MM.1S (cell line): ENCODE results near the gene NARF.

Source experiments
- DNase-seq: peaks from one replicate; pipeline ENCODE4 v3.0.0-alpha.2; 2015
- H2AFZ ChIP-seq: fragments of 300-600 bp; sonication (generic); 2 replicates; pipeline ENCODE4 v1.6.0; 2016; ENCODE audit warnings: antibody characterized with exemption, low read length
- H3F3A ChIP-seq: fragments of 300-600 bp; sonication (generic); 2 replicates; pipeline ENCODE4 v1.6.1; 2016; ENCODE audit warnings: mild to moderate bottlenecking, antibody characterized with exemption, low read length, moderate library complexity, mixed read lengths; ENCODE audit not compliant: insufficient read depth
- H3K27ac ChIP-seq: fragments of 300-600 bp; sonication (generic); 2 replicates; pipeline ENCODE4 v1.5.1; 2016; ENCODE audit warnings: mild to moderate bottlenecking, low read length
- H3K27me3 ChIP-seq: fragments of 300-600 bp; sonication (generic); replicated peaks from 2 replicates; pipeline ENCODE4 v1.6.0; 2016; ENCODE audit warnings: low read length; ENCODE audit not compliant: insufficient read depth
- H3K36me3 ChIP-seq: fragments of 300-600 bp; sonication (generic); replicated peaks from 2 replicates; pipeline ENCODE4 v1.6.1; 2016; ENCODE audit warnings: mild to moderate bottlenecking, low read length, mixed read lengths; ENCODE audit not compliant: insufficient read depth
- H3K4me1 ChIP-seq: fragments of 300-600 bp; sonication (generic); 2 replicates; pipeline ENCODE4 v1.6.1; 2016; ENCODE audit warnings: low read length, mixed read lengths
- H3K4me2 ChIP-seq: fragments of 300-600 bp; sonication (generic); 2 replicates; pipeline ENCODE4 v1.6.0; 2016; ENCODE audit warnings: low read depth, low read length
- H3K4me3 ChIP-seq: fragments of 300-600 bp; sonication (generic); 2 replicates; pipeline ENCODE4 v1.5.1; 2016; ENCODE audit warnings: low read length, mixed read lengths
- H3K79me2 ChIP-seq: fragments of 300-600 bp; sonication (generic); 2 replicates; pipeline ENCODE4 v1.6.1; 2016; ENCODE audit warnings: mixed run types, low read length, mixed read lengths
- H3K9ac ChIP-seq: fragments of 300-600 bp; sonication (generic); 2 replicates; pipeline ENCODE4 v1.6.1; 2016; ENCODE audit warnings: low read length, mixed read lengths
- H3K9me2 ChIP-seq: fragments of 300-600 bp; sonication (generic); replicated peaks from 2 replicates; pipeline ENCODE4 v1.6.1; 2016; ENCODE audit warnings: mild to moderate bottlenecking, low read length, mixed read lengths; ENCODE audit not compliant: insufficient read depth
- H3K9me3 ChIP-seq: fragments of 300-600 bp; sonication (generic); replicated peaks from 2 replicates; pipeline ENCODE4 v1.6.1; 2016; ENCODE audit warnings: mild to moderate bottlenecking, low read length, mixed read lengths; ENCODE audit not compliant: insufficient read depth
- H4K20me1 ChIP-seq: fragments of 300-600 bp; sonication (generic); 2 replicates; pipeline ENCODE4 v1.6.1; 2016; ENCODE audit warnings: mild to moderate bottlenecking, low read length, moderate library complexity, mixed read lengths; ENCODE audit not compliant: insufficient read depth
- CTCF ChIP-seq: fragments of 300-600 bp; sonication (generic); IDR thresholded peaks from 2 replicates; pipeline ENCODE4 v1.5.1; 2016; ENCODE audit warnings: antibody characterized with exemption, low read length, mixed read lengths
- EZH2 ChIP-seq: fragments of 300-600 bp; sonication (generic); optimal IDR thresholded peaks from 2 replicates; pipeline ENCODE3; 2017; ENCODE audit warnings: low read depth, mild to moderate bottlenecking, antibody characterized with exemption, low read length, mixed read lengths
- EZH2phosphoT487 ChIP-seq: fragments of 300-600 bp; sonication (generic); IDR thresholded peaks from 2 replicates; pipeline ENCODE4 v1.6.1; 2018; ENCODE audit warnings: antibody characterized with exemption, low read length

The NARF gene

GRCh38 chr17:82414548-82415281 lies 43.8 kb upstream of the NARF start:
- no peak overlapping the region for H3K4me3 ChIP-seq
- no peaks in the 10 kb centered on the region; the same call in 1 of the 2 replicates for H3K4me1 ChIP-seq
- H4K20me1 ChIP-seq = no peaks in the 10 kb centered on the region; the same call in 1 of the 2 replicates
- no peak overlapping the region for H3K9ac ChIP-seq
- no peaks in the 10 kb centered on the region for H3K9me2 ChIP-seq
- H3K4me2 ChIP-seq = peak overlapping the region; percentile 0; the same call in 1 of the 2 replicates
- peak; percentile 62 for DNase-seq
- no peak overlapping the region for H2AFZ ChIP-seq
- H3K9me3 ChIP-seq = no peaks in the 10 kb centered on the region
- no peaks in the 10 kb centered on the region for H3K36me3 ChIP-seq
- H3F3A ChIP-seq = peaks cover 11% of the 10 kb centered on the region
- H3K79me2 ChIP-seq = peaks cover 60% of the 10 kb centered on the region
- no peaks in the 10 kb centered on the region for H3K27me3 ChIP-seq
- H3K27ac ChIP-seq = no peak overlapping the region
- TF ChIP-seq EZH2 = no peak
- TF ChIP-seq EZH2phosphoT487 = no peak
- TF ChIP-seq CTCF = peak; percentile 65

- no peak overlapping the region for H3K4me3 ChIP-seq
- no peaks in the 10 kb centered on the region for H3K27me3 ChIP-seq
- peaks cover 13% of the 10 kb centered on the region for H3F3A ChIP-seq
- peaks cover 60% of the 10 kb centered on the region for H3K79me2 ChIP-seq
- no peaks in the 10 kb centered on the region; the same call in 1 of the 2 replicates for H4K20me1 ChIP-seq
- no peak overlapping the region for H3K9ac ChIP-seq
- DNase-seq = no peak
- H3K4me1 ChIP-seq = no peaks in the 10 kb centered on the region; the same call in 1 of the 2 replicates
- H3K4me2 ChIP-seq = no peak overlapping the region
- no peak overlapping the region for H3K27ac ChIP-seq
- H2AFZ ChIP-seq = no peak overlapping the region
- H3K9me3 ChIP-seq = no peaks in the 10 kb centered on the region
- H3K36me3 ChIP-seq = no peaks in the 10 kb centered on the region
- TF ChIP-seq EZH2phosphoT487 = no peak
- no peak for TF ChIP-seq EZH2
- H3K9me2 ChIP-seq = no peaks in the 10 kb centered on the region
Observed at GRCh38 chr17:82415336-82415735, 43.2 kb upstream of the NARF start.

GRCh38 chr17:82415786-82416185 lies 42.8 kb upstream of the NARF start:
- no peaks in the 10 kb centered on the region; the same call in 1 of the 2 replicates for H3K4me1 ChIP-seq
- no peaks in the 10 kb centered on the region for H3K9me3 ChIP-seq
- no peak overlapping the region for H3K4me2 ChIP-seq
- H3K36me3 ChIP-seq = no peaks in the 10 kb centered on the region
- no peaks in the 10 kb centered on the region for H3K27me3 ChIP-seq
- H3F3A ChIP-seq = peaks cover 13% of the 10 kb centered on the region
- H3K9me2 ChIP-seq = no peaks in the 10 kb centered on the region
- H4K20me1 ChIP-seq = no peaks in the 10 kb centered on the region; the same call in 1 of the 2 replicates
- peaks cover 61% of the 10 kb centered on the region for H3K79me2 ChIP-seq
- no peak overlapping the region for H3K4me3 ChIP-seq
- H2AFZ ChIP-seq = no peak overlapping the region
- no peak for DNase-seq
- H3K9ac ChIP-seq = no peak overlapping the region
- H3K27ac ChIP-seq = no peak overlapping the region
- TF ChIP-seq EZH2phosphoT487 (no peak), EZH2 (no peak), CTCF (no peak)

- H3K4me1 ChIP-seq = no peaks in the 10 kb centered on the region; the same call in 1 of the 2 replicates
- H3K9ac ChIP-seq = no peak overlapping the region
- TF ChIP-seq EZH2 = no peak
- TF ChIP-seq EZH2phosphoT487 = no peak
- no peak for TF ChIP-seq CTCF
Observed at GRCh38 chr17:82416264-82416663, 42.3 kb upstream of the NARF start.

More at GRCh38 chr17:82416264-82416663, 42.3 kb upstream of the NARF start:
- no peaks in the 10 kb centered on the region for H3K9me2 ChIP-seq
- H3K79me2 ChIP-seq = peaks cover 64% of the 10 kb centered on the region
- no peak overlapping the region for H3K27ac ChIP-seq
- no peaks in the 10 kb centered on the region for H3K9me3 ChIP-seq
- H3K27me3 ChIP-seq = no peaks in the 10 kb centered on the region
- no peak overlapping the region for H2AFZ ChIP-seq
- no peak for DNase-seq
- no peak overlapping the region for H3K4me3 ChIP-seq
- H3K4me2 ChIP-seq = no peak overlapping the region
- peaks cover 13% of the 10 kb centered on the region for H3F3A ChIP-seq
- no peaks in the 10 kb centered on the region; the same call in 1 of the 2 replicates for H4K20me1 ChIP-seq
- H3K36me3 ChIP-seq = no peaks in the 10 kb centered on the region
